HL-60 (cell line): Measurements from ENCODE around the gene POLA2.
A peak's percentile ranks its signal among the peaks of the same experiment; 100 is the strongest.

Source experiments
- DNase-seq, 2 experiments: peaks; one replicate each; pipeline ENCODE4 v3.0.0-alpha.2; 2010 to 2020; ENCODE audit warnings: low read depth in 1 of 2, low spot score in 1 of 2
- H3K27ac ChIP-seq: fragments of 250-450 bp; sonication (Bioruptor Pico); replicated peaks from 2 replicates; pipeline ENCODE4 v1.5.1; 2020; ENCODE audit warnings: mild to moderate bottlenecking, moderate library complexity
- H3K27me3 ChIP-seq: fragments of 250-450 bp; sonication (Bioruptor Pico); 2 replicates; pipeline ENCODE4 v1.5.1; 2021; ENCODE audit warnings: mild to moderate bottlenecking, moderate library complexity; ENCODE audit not compliant: insufficient read depth, poor library complexity, severe bottlenecking
- H3K4me3 ChIP-seq: replicated peaks from 2 replicates; pipeline ENCODE4 v1.5.1; 2011; ENCODE audit warnings: mild to moderate bottlenecking, control low read depth, low read length; ENCODE audit not compliant: insufficient read depth
- GABPA ChIP-seq: IDR thresholded peaks from 2 replicates; pipeline ENCODE4 v1.6.1; 2012; ENCODE audit warnings: low read depth
- POLR2AphosphoS5 ChIP-seq: IDR thresholded peaks from 2 replicates; pipeline ENCODE4 v1.6.1; 2012; ENCODE audit warnings: low read depth
- SPI1 ChIP-seq: IDR thresholded peaks from 2 replicates; pipeline ENCODE4 v1.6.1; 2012; ENCODE audit warnings: low read depth, mild to moderate bottlenecking, borderline replicate concordance
- TF ChIP-seq, protein P1 (sequence below): IDR thresholded peaks from 2 replicates; pipeline ENCODE4 v1.6.1; 2012; ENCODE audit warnings: low read depth; ENCODE audit not compliant: insufficient replicate concordance
- TF ChIP-seq, protein P2 (sequence below): IDR thresholded peaks from one replicate; pipeline ENCODE4 v1.5.1; 2011; ENCODE audit warnings: low read length, control low read depth, inconsistent platforms; ENCODE audit not compliant: insufficient read depth

POLA2 gene

DNA sequence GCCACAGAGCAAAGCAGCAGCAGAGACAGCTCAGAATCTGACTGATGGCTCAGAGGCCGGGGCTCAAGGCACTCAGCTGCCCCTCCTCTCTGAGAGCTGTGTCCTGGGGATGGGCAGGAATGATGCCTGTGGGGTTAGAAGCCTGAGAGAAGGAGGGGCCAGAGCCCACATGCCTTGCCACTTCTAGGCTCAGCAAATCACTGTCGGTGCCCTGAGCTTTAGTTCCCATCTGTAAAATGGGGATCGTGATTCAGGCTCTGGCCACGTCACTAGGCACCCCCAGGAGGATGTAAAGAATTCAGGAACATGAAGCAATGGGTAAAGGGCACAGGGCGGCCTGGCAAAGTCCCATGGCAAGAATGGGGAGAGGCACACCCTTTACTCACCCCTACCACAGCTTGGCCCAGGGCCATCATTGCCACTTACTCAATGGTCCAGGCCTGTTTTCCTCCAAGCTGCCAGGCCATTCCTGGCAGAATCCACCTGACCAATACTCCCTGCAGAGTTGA is 49.5 kb downstream of the POLA2 start:
- DNase-seq, result no peak
- H3K27me3 ChIP-seq, result peaks cover 3% of the 10 kb centered on the region
- TF ChIP-seq, protein P1, sequence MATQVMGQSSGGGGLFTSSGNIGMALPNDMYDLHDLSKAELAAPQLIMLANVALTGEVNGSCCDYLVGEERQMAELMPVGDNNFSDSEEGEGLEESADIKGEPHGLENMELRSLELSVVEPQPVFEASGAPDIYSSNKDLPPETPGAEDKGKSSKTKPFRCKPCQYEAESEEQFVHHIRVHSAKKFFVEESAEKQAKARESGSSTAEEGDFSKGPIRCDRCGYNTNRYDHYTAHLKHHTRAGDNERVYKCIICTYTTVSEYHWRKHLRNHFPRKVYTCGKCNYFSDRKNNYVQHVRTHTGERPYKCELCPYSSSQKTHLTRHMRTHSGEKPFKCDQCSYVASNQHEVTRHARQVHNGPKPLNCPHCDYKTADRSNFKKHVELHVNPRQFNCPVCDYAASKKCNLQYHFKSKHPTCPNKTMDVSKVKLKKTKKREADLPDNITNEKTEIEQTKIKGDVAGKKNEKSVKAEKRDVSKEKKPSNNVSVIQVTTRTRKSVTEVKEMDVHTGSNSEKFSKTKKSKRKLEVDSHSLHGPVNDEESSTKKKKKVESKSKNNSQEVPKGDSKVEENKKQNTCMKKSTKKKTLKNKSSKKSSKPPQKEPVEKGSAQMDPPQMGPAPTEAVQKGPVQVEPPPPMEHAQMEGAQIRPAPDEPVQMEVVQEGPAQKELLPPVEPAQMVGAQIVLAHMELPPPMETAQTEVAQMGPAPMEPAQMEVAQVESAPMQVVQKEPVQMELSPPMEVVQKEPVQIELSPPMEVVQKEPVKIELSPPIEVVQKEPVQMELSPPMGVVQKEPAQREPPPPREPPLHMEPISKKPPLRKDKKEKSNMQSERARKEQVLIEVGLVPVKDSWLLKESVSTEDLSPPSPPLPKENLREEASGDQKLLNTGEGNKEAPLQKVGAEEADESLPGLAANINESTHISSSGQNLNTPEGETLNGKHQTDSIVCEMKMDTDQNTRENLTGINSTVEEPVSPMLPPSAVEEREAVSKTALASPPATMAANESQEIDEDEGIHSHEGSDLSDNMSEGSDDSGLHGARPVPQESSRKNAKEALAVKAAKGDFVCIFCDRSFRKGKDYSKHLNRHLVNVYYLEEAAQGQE, result no peak
- TF ChIP-seq POLR2AphosphoS5, result peak; percentile 35; the same call in 1 of the 2 replicates
- H3K27ac ChIP-seq, result no peak overlapping the region
- H3K4me3 ChIP-seq, result no peak overlapping the region

DNA sequence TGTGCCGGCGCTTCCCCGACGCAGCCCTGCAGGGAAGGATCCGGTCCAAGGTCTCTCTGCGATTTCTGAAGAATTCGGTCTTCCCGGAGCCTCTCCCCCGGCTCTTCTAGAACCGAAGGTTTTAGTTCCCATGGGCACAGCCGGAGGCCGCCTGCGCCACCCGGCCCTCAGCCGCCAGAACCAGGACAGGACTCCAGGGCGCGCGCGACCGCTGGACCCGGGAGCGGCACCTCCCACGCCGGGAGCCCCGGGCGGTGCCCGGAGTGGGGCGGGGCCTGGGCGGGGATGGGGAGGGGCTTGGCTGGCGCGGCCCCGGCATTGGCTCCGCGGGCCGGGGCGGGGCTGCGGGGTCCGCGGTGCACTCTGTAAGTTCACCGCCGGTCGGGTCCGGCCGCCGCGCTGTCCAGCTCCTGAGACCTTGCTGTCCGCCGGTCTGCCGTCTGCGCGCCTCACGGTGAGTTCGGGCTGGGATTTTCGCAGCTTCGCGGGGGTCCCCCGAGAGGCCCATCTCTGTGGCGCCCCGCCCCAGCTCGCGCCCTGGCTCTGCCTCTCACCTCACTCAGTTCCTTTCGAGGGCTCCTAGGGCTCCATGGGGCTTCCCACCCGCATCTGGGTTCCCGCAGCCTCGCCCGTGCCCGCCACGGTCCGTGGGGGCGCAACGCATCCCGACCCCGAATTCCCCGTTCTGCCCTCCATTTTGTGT is 52.9 kb downstream of the POLA2 start, which contains the start of gene CDC42EP2:
CDC42EP2 (plus strand) TSS at position 366 of the 703 bp plus-strand sequence. CDS start 6,033 bp downstream, outside the sequence.
- H3K27ac ChIP-seq, result no peak within 1 kb of the TSS
- H3K27me3 ChIP-seq, result peaks cover 3% of the 10 kb centered on the region
- peak; percentile 52 to 61 for DNase-seq
- TF ChIP-seq GABPA (no peak), POLR2AphosphoS5 (no peak), SPI1 (no peak)
- TF ChIP-seq, protein P2, sequence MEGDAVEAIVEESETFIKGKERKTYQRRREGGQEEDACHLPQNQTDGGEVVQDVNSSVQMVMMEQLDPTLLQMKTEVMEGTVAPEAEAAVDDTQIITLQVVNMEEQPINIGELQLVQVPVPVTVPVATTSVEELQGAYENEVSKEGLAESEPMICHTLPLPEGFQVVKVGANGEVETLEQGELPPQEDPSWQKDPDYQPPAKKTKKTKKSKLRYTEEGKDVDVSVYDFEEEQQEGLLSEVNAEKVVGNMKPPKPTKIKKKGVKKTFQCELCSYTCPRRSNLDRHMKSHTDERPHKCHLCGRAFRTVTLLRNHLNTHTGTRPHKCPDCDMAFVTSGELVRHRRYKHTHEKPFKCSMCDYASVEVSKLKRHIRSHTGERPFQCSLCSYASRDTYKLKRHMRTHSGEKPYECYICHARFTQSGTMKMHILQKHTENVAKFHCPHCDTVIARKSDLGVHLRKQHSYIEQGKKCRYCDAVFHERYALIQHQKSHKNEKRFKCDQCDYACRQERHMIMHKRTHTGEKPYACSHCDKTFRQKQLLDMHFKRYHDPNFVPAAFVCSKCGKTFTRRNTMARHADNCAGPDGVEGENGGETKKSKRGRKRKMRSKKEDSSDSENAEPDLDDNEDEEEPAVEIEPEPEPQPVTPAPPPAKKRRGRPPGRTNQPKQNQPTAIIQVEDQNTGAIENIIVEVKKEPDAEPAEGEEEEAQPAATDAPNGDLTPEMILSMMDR, result no peak
- TF ChIP-seq, protein P1, result no peak
- peak within 1 kb of the TSS; percentile 78 for H3K4me3 ChIP-seq

DNA sequence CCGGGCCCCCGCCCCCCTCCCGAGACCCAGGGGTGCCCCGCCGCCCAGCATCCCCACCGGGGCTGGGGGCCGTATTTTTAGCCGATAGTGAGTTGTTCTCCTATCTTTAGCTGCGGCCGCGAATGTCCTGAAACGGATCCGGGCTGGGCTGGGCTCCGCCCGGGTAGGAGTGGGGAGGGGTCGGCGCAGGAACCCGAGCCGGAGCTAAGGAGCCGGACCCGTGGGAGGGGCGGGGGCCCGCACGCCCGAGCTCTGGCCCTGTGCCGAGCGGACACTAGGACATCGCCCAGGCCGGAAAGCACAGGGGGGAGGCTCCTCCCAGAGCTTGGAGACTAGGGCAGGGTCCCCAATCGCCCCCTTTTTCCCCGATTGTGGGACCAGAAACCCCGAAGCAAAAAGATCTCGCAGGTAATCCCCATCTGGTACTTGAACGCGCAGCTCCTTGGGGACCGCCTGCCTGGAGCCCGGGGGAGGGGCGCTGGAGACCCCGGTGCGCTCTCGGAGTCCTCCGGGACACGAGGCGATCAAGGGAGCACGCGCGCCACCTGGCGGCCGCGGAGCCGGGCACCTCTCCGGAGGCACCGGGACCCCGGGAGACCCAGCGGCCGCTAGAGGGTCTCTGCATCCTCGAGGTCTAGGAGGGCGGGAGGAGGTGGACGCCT is 53.6 kb downstream of the POLA2 start:
- TF ChIP-seq POLR2AphosphoS5, result no peak
- TF ChIP-seq, protein P2, result peak; percentile 69
- TF ChIP-seq, protein P1, result no peak
- peak in 1 of 2 experiments; percentile 55 for DNase-seq
- peak overlapping the region; percentile 78 for H3K4me3 ChIP-seq
- H3K27ac ChIP-seq, result no peak overlapping the region
- H3K27me3 ChIP-seq, result peaks cover 3% of the 10 kb centered on the region
